ENCODE measurements around the gene CACNA1E.

CACNA1E gene

DNA sequence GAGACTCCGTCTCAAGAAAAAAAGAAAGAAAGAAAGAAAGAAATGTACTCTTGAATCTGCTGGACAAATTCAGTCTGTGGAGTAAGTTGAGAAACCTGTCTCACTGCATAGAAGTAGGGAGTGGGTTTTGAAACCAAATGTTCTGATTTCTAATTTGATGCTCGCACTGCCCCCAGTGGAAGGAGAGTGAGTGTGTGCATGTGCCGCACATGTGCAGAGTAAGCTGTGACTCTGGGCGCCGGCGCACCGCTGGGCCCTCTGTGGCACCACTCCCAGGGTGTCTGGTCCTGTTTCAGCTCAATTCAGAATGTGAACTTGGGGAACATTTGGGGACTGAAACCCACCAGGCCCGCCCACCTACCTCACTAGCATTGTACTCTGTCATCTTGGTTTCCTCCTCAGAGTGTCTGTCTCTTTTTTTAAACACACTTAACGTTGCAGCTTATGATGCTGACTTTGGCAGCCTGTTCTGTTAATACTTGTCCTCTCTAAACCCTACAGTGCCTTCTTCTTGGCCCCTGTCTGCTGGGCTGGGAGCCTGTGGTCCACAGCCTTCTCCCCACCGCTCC, 104.6 kb downstream of the CACNA1E start:
- DNase-seq (ENCODE audit: low read depth): no peak

DNA sequence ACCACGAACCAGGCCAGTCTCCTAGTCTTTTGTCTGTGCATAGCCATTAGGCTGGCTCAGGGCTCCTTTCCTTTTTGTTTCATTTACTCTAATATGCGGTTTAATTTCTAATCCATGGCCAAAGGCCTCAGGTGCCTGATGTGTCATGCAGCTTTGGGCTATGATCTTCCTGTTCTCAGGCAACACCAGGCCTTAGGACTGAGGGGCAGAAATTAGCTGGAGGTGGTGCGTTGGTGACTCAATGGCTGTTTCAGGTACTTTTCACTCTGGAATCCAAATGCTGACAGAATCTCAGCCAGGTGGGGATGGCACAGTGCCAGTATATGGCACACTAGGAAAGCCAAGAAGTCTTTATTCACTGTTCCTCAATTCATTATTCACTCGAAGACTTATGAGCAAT, 105.3 kb downstream of the CACNA1E start:
- DNase-seq (ENCODE audit: low read depth): no peak

DNA sequence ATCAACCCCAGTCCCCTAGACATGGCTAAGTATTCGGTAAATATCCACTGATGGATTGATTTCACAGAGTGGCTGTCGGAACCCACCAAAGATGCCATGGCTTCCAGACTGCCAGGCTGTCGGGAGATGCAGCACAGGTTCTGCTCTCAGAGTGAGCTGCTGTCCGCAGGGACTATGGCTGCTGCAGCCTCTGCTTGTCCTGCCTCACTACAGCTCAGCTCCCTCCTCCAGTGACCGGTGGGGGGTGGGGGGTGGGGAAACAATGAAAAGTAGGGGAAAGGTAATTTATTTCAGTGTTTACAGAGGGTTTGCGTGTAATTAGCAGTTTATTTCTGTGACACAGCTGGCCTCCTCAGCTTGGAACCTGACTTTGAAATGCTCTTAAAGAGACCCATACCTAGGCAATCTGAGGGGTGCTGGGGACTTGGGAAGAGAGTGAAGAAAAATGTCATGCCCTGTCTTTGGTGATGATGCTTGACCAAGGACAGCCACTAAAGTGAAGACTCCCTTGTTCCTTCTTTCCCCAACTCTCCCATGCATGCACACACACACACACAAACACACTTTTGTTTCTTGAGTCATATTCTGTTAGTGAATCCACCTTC, 109.0 kb downstream of the CACNA1E start:
- DNase-seq (ENCODE audit: low read depth): no peak

DNA sequence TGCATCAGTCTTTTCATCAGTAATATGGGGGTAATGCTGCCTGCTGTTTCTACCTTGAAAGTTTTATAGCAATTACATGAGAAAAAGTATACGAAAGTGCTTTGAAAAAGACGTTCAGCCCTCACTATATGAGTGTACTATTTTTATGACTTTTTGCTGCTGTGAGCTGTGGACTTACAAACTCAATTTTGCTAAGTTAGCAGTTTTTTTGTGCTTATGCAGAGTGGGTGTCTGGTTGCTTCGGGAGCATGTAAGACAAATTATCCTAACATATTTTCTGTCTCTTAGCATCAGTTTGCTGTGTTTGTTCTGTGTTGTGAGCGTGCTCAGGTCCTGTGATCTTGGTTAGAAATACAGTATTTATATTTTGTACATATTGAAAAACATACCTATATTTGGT, 109.7 kb downstream of the CACNA1E start:
- DNase-seq (ENCODE audit: low read depth): no peak

DNA sequence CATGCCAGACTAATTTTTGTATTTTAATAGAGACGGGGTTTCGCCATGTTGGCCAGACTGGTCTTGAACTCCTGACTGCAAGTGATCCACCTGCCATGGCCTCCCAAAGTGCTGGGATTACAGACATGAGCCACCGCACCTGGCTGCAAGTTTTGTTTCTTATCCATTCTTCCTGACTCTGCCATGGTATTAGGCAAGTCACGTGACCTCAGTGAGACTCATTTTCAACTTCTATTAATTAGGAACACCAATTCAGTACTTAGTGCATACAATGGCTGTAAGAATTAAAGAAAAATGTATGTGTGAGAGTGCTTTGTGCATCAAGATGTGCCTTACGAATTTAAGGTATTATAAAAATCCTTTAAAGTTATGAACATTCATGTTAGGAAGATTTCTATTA, 111.2 kb downstream of the CACNA1E start:
- no peak for DNase-seq (ENCODE audit: low read depth)

DNA sequence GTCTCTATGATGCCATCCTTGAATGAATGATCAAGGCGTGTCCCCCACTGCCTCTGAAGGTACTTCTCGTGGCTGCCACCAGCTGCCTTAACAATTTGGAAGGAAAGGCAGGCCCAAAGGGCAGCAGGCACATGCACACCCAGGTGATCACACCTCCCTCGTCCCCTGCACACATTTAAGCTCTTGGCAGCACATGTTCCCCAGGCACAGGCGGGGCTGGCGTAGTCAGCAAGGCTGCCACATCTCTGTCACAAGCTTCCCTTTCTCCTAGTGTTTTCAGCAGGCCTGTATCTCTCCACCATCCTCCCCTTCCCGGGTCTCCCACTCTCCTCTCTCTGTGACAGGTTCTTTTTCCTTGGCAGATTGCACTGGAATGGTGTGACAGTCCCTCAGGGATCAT, 111.9 kb downstream of the CACNA1E start:
- DNase-seq (ENCODE audit: low read depth): no peak

DNA sequence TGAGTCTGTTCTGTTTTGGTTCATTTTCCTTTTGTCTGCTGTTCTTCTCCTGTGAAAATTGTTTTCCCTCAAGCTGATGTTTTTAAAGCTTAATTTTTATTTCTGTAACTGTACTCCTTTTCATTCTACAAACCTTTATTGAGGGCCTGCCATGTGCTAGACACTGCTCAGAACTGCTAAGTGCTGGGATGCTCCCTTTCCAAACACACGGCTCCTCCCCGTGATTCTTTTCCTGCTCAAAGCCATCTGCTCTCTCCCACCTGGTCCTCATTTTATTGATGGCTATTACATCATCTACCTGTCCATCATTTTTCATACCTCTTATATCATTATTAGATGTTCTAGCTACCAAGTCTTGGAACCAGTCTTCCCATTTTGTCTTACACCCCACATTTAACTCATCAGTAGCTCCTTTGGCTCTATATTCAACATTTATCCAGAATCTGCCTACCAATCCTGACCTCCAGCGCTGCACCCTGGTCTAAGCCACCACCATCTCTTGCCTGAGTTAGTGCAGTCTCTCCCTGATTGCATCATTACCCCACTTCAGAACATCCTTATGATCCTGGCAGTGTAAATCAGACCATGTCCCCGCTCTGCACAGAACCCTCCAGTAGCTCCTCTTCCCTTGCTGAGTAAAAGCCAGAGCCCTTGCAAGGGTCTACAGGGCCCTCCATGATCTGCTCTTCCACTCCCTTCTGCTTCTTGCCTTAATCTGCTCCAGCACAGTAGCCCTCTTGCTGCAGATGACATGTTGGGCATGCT, 118.1 kb downstream of the CACNA1E start:
- no peak for DNase-seq (ENCODE audit: low read depth)

DNA sequence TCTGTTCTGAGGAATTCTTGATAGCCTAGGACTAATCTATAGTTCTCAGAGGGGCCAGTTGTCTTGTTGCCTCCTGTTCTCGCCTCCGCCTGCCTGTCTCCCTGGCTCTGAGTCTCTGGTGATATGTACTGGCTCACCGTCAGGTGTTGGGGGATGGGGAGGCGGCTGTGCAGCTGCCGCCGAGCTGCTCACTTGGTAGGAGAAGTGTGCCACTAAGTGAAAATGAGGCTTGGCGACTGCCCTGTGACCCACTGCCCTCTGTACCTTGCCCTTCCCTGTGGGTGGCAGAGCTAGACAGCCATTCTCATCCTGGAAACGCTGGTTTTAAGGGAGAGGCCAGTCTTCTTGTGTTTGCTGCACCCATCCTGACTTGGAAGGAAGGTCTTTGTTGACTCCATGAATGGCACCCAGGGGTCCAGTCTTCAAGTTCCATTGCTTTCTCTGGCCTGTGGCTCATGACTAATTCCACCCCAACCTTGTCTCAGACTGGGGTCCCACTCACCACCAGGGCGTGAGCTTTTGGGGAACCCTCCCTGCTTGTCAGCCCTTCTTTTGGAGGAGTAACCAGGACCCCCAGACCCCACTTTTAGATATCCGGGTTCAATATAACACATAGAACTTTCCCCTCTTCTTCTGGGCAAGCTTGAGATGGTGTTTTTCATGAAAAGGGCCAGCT, 120.6 kb downstream of the CACNA1E start:
- no peak for DNase-seq (ENCODE audit: low read depth)

DNA sequence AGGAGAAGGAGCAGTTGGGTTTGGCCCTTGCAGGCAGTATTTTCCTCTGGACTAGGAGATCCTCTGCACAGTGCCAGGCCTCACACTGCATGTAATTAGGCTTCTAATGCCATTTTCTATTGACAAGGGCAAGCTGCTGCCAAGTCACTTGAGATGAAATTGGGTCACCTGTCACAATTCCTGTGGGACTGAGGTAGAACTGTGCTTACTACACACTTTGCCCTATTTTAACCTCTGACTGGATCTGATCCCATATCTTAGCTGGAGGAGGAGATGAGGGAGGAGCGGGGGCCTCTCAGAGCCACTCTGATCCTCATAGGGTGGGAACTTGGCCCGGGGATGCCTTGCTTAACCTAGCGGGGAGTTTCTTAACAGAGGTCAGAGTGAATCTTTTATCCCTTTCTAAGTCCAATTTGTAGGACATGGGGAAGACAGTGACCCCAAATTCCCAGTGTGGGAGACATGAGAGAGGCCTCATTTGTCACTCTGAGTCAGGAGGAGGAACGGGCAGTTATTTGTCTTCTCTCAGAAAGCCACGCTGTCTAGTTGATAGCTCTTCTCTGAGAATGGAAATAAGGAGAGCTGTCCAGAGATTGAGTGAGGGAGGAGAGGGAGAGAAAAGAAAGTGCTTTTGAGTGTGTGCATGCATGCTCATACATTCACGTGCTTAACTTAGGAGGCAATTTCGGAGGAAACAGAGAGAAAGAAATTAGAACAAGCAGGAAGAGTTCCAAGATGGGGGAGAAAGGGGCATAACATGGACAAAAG, 121.3 kb downstream of the CACNA1E start:
- DNase-seq (ENCODE audit: low read depth): no peak

DNA sequence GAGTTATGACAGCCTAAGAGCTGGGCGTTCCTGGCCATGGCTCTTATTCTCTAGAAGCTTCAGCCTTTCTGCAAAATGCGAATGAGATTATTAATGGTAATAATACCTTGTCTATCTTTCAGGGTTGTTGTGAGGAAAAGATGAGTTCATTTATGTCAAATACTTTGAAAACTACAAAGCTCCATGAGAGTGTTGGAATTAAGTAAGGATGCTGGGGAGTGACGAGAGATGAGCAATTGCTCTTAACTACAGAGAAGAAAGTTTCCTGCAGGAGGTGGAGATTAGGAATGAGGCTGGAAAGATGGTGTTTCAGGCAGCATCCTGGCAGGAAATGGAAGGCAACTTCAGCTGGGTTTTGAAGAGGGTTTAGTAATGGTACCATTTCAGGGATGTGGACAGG, 124.2 kb downstream of the CACNA1E start:
- DNase-seq (ENCODE audit: low read depth): no peak

DNA sequence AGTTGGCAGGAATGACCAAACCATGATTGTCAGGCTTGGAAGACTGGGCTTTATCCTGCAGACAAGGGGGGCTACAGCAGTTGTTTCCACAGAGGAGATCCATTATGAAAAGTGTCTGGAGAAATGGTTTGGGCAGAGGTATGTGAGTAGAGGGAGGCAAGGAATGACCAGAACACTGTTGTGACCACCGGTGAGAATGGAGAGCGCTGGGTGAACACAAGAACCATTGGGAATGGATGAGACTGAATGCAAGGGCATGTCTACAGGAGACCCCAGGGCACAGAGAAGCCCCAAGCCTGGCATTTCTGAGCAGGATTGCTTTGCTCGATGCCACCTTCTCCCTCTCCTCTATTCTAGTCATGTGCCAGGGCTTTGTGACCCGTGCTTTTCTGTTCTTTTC, 125.1 kb downstream of the CACNA1E start:
- no peak for DNase-seq (ENCODE audit: low read depth)

DNA sequence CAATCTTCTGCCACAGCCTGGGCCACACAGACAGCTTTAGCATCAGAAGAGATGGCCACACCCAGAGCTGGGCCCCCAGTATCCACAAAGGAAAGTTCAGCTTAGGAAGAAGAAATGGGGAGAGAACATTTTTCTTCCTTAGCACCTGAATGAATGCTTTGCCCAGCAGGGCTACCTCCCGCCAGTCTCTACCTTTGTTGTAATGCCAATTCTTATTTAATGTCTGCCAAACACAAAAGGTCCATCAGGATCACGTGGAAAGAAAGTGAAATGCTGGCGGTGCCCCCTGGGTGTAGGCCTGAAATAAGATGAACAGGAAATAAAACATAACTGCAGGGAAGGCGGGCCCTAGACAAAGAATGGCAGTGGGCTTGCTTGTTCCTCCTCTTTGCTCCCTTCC, 125.6 kb downstream of the CACNA1E start:
- DNase-seq (ENCODE audit: low read depth): no peak

DNA sequence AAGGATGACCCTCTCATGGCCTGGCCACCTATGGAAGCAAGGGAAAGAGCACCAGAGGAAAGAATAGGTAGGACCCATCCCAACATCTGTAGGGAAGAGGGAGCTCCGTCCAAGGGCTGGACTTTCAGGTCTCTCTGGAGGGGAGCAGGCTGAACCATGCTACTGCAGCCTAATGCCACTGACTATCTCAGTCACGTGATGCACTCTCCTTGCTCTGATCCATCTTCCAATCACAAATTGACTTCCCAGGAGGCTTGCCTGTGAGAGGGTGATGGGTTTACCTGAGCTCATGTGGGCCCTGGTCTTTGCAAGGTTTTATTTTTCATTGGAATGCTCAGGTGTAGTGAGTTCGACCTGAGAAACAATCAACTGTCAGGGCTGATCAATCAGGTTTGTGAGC, 128.8 kb downstream of the CACNA1E start:
- no peak for DNase-seq (ENCODE audit: low read depth)

DNA sequence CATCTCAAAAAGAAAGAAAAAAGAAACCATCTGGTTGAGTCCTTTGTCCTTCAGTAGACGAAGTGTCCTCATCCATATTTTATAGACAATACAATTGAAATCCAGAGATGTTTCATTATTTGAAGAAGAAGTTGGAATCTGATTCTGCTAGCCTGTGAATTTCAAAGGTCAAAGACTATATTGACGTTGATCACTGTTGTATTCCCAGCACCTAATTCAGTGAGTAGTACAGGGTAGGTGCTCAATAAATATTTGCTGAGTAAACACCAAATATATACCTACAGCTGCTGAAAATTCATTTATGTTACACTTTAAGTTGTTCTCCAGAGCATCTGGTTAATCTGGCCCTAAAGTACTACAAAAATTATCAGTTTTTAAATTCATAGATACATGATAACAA, 135.2 kb downstream of the CACNA1E start:
- no peak for DNase-seq (ENCODE audit: low read depth)

DNA sequence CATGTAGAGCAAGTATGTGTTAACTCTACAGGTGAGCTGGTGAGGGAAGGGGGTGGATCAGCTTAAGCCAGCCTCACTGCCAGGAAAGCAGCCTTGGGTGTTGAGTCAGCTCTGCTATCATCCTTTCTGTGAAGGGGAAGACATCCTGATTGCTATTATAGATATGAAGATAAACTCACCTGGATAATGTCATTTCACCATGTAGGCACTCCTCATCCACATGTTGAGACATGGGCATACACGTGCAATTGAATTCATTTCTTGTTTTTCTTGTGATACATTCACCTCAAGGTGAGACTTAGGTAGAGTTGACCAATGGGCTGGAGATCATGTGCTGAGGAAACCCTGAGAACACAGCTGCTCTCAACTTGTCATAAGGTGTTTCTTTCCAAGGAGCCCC, 136.9 kb downstream of the CACNA1E start:
- DNase-seq (ENCODE audit: low read depth): no peak

DNA sequence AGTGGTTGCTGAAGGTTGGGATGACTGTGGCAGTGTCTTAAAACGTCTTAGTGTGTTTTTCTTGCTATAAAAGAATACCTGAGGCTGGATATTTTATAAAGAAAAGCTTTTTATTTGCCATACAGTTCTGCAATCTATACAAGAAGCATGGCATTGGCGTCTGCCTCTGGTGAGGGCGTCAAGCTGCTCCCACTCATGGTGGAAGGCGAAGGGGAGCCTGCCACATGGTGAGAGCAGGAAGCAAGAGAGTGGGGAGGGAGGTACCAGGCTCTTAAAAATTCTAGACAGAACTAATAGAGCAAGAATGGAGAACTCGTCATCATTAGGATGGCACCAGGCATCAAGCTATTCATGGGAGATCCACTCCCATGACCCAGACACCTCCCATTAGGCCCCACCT, 140.5 kb downstream of the CACNA1E start:
- DNase-seq (ENCODE audit: low read depth): no peak

DNA sequence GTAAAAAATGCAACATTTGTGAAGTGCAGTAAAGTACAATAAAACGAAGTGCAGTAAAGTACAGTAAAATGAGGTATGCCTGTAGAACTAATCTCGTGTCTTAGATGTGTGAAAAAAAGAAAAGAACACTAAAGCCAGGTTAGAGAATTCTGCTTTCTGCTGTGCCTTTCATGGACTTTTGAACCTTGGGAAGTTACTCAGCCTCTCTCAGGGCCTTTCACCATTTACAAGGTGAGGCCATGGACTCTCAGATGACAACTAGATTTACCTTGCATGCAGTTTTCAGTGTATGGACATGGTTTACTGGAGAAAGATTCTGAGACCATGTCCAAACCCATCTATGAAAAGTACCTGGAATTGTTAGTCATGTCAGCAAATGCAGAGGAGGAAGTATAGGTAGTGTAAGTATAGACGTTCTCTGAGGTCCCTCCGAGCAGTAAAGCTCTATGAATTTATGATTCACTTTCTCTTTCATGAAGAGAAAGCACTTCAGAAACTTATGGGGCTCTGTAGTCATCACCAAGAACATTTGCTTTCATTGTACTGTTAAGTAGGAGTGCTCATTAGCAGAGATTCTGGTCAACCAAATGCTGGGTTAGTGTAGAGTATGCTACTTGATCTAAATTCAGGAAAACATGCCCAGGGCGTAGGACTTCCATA, 143.1 kb downstream of the CACNA1E start:
- DNase-seq (ENCODE audit: low read depth): no peak

DNA sequence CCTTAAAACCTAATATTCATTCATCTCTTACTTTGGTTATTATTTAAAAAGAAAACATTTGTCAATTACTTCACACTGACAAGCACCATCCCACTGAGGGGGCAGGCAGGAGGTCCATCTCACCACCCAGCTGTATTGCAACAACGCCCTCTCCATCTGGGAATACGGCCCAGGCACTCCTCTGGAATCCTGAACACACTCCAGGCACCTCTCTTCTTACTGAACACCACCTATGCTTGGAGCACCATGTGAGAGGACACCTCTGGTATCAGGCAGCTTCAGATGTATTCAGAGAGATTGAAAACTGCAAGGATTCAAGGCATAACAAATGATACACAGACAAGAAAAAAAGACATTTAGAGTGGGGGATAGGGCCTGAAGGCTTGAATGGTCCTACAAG, 147.1 kb downstream of the CACNA1E start:
- no peak for DNase-seq (ENCODE audit: low read depth)

DNA sequence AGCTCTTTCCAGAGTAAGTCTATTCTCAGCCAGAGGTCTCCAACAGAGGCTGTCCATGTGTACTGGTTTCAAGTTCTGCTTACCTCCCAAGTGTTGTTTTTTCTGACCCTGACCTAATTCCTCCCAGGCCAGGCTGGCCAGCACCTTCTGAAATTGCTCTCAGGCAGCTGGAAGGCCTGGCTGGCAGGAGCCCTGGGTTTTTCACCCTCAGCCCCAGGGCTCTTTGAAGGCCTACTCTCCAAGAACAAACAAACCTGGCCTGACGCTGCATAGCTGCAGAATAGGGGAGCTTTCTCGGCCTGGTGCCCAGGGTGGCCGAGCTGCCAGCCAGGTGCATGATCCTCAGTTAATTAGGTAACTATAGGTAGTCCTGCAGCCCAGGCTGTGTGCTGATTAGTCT, 147.5 kb downstream of the CACNA1E start:
- DNase-seq (ENCODE audit: low read depth): no peak

DNA sequence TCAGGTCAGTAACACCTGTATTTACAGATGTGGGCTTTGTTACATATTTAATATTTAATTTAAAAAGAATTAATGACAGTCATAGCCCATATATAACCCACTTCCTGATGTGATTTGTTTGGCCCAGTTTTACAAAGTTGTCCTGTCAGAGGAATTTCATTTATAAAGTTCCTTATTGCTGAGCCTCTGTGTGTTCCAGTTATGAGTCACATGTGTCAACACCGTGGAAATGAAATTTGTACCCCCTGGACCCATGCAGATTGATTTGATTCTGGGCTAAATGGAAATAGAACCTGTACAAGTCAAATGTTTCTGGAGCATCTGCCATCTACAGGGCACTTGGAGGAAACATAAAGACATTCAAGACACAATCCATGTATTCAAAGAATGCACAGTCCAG, 149.2 kb downstream of the CACNA1E start:
- DNase-seq (ENCODE audit: low read depth): no peak

DNA sequence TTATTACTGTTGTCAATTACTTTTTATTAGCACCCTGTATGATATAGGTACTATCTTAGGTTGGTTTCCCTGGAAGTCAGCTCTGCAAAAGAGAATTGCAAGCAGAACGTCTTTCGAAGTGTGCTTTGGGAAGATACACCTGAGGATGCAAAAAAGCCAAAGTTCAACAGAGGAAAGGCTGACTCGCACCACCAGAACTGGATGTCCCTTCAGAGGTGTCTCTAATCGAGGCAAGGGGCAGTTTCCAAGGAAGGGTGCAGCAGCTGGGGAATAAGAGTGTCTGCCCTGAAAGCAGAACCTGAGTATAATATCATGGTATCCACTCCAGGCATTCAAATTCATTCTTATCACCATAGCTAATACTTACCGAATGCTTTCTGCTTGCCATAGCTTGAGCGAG, 149.6 kb downstream of the CACNA1E start:
- no peak for DNase-seq (ENCODE audit: low read depth)

DNA sequence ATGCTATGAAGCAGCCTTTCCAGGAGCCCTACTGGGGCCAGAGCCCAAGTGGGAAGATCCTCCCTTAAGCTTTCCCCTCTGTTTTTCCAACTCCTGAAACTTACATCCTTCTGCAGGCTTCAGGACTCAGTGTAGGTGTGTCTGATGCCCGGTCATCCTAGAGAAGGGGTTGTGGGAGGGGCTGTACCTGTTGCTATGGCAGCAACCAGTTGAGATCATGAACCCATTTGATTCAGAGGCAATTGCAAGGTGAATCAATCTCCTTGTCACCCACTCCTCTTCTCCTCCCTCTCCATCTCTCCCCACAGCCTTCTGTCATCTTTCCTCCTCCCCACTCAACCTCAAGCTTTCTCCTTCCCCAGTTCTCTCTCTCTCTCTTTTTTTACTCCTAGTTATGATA, 151.8 kb downstream of the CACNA1E start:
- DNase-seq (ENCODE audit: low read depth): no peak

Measured in CMK (cell line).